SIG-M5 treated with dmso at 0.1 percent for 504 hours (cell line): ENCODE measurements around the gene NRIP2.

Source experiments
- DNase-seq: peaks from one replicate; lab custom pipeline; 2025; ENCODE audit not compliant: unreplicated experiment; lab: John Stamatoyannopoulos, UW

Gene NRIP2

GRCh38 chr12:2776129-2776806 is 58.6 kb downstream of the NRIP2 start:
- no peak for DNase-seq

DNA sequence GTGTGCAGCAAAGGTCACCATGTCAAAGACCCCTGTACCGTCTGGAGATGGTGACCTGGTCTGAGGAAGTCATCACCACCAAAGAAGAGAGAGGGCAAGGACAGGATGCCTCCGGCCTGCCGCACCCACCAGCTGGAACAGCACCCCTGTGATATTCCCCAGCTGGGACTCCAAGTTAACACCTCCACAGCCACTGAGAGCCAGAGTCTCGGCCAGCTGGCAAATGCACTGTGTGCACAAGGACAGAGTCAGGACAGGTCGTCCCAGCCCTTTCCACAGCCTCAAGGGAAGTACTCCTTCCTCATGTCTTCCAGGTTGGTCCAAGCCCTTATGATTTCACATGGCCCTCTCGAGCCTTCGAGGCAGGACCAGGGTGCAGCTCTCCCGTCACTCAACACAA is 59.4 kb downstream of the NRIP2 start:
- DNase-seq: no peak
